Measurements from ENCODE around the gene ATP5F1B. TPM values are rescaled to one million over a fixed set of nuclear protein-coding genes. Genes with fewer than 3 reads are reported as not detected.
A peak's percentile ranks its signal among the peaks of the same experiment; 100 is the strongest.

The ATP5F1B gene
- total and polyA plus RNA-seq, 9 of the 15 experiments (the other 6 are each of a cell fraction or from before 2014, with no cell fraction given), result 908 to 3,125 (median 1,482) TPM

DNA sequence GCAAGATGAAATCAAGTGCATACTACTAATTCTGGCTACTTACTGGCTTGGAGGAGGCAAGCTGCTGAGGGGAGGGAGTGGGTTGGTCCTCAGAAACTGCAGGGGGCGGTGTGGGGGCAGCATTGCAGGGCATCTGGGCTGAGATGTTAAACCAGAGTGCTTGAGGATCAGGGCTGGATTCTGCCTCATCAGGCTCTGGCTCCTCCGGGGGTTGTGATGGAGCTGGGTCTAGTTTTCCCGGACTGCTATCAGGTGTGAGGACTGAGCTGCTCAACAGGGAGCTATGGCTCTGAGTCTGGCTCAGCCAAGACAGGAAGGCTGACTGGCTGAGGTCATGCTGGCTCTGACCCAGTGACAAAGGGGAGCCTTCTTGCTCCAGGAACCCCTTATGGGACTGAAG is 44.3 kb downstream of the ATP5F1B start:
- Histone ChIP-seq H3K27me3 (ENCODE audit: control insufficient read depth in 2 of 2, insufficient read depth in 2 of 2, low read length in 2 of 2) (no peaks in the 10 kb centered on the region), H3K79me2 (ENCODE audit: control insufficient read depth, insufficient read depth, low read length) (no peaks in the 10 kb centered on the region), H3K36me3 (ENCODE audit: control insufficient read depth, insufficient read depth, low read length) (peaks cover 98% of the 10 kb centered on the region), H3K4me3 (no peak overlapping the region), H3K27ac (ENCODE audit: extremely low read depth, low read depth, low read length) (no peak overlapping the region), H2AFZ (ENCODE audit: low read depth, low read length) (no peak overlapping the region), H4K20me1 (replicated peaks; ENCODE audit: control insufficient read depth, insufficient read depth, low read length) (0 out of 2 replicates have a peak, but pooled peaks cover 5% of the 10 kb centered on the region), H3K4me2 (ENCODE audit: insufficient read depth, low read length) (no peak overlapping the region), H3K9me1 (ENCODE audit: control insufficient read depth, insufficient read depth, low read length) (no peaks in the 10 kb centered on the region), H3K4me1 (replicated peaks in 1 of 2; ENCODE audit: control insufficient read depth in 2 of 2, insufficient read depth in 2 of 2, low read length in 2 of 2) (no peaks in the 10 kb centered on the region), H3K9me3 (replicated peaks; ENCODE audit: control insufficient read depth, insufficient read depth, low read depth, low read length) (no peaks in the 10 kb centered on the region), H3K9ac (ENCODE audit: insufficient read depth in 1 of 2, low read depth in 2 of 2, low read length in 2 of 2) (0 out of 4 replicates have a peak overlapping the region, but pooled peaks of 1 of the 2 experiments have one; percentile 0)
- FAIRE-seq (peak; percentile 46), ATAC-seq (peak; percentile 83), DNase-seq (ENCODE audit: extremely low read depth in 1 of 4, low spot score in 3 of 4) (peak; percentile 30 to 50 (median 44))
- in situ Hi-C loops (cut with MboI), result no loop called here
- CTCF ChIA-PET (ENCODE audit: low intra/inter-chr PET ratio), result no interaction called here
- POLR2A ChIA-PET, result interaction anchor here (0.5 to 2.9 kb wide), 5 partner anchors 10 to 352 kb away, joined by 3 to 13 read pairs (median 5); no protein-coding TSS in a partner anchor
- intact Hi-C loops (cut with micrococcal nuclease), result no loop called here
- BruUV-seq (replicated peaks), result no TSS peak
- 90% methylated on average over 3 of the region's 3 CpGs for WGBS (ENCODE audit: insufficient coverage, low coverage, missing lambda C conversion rate)
- TF ChIP-seq NONO (IDR thresholded peaks at IDR 0.05; ENCODE audit: low read depth in 2 of 2, low read length in 1 of 2) (no peak), EZH2 (IDR thresholded peaks at IDR 0.05; ENCODE audit: borderline replicate concordance, low read depth, low read length) (no peak), TCF7 (IDR thresholded peaks at IDR 0.05; ENCODE audit: borderline replicate concordance) (no peak), RAD21 (CRISPR knock-in tag; conservative IDR thresholded peaks at IDR 0.05 in 1 of 2, IDR thresholded peaks at IDR 0.05 in 1 of 2) (peak in 1 of 2 experiments; percentile 47; a peak in 3 of 4 replicates), ZNF12 (CRISPR knock-in tag; IDR thresholded peaks at IDR 0.05) (no peak), MYNN (IDR thresholded peaks at IDR 0.05) (no peak), MYNN (CRISPR knock-in tag; IDR thresholded peaks at IDR 0.05) (no peak), POLR2A (conservative IDR thresholded peaks at IDR 0.05) (0 out of 2 replicates have a peak, but pooled peaks have one; percentile 13), E2F6 (IDR thresholded peaks at IDR 0.05; ENCODE audit: borderline replicate concordance in 1 of 2, extremely low read depth in 1 of 2, insufficient read depth in 1 of 2, insufficient read length in 1 of 2, low read depth in 1 of 2, low read length in 1 of 2, poor library complexity in 1 of 2, severe bottlenecking in 1 of 2) (no peak)
- TF ChIP-seq, protein P1, sequence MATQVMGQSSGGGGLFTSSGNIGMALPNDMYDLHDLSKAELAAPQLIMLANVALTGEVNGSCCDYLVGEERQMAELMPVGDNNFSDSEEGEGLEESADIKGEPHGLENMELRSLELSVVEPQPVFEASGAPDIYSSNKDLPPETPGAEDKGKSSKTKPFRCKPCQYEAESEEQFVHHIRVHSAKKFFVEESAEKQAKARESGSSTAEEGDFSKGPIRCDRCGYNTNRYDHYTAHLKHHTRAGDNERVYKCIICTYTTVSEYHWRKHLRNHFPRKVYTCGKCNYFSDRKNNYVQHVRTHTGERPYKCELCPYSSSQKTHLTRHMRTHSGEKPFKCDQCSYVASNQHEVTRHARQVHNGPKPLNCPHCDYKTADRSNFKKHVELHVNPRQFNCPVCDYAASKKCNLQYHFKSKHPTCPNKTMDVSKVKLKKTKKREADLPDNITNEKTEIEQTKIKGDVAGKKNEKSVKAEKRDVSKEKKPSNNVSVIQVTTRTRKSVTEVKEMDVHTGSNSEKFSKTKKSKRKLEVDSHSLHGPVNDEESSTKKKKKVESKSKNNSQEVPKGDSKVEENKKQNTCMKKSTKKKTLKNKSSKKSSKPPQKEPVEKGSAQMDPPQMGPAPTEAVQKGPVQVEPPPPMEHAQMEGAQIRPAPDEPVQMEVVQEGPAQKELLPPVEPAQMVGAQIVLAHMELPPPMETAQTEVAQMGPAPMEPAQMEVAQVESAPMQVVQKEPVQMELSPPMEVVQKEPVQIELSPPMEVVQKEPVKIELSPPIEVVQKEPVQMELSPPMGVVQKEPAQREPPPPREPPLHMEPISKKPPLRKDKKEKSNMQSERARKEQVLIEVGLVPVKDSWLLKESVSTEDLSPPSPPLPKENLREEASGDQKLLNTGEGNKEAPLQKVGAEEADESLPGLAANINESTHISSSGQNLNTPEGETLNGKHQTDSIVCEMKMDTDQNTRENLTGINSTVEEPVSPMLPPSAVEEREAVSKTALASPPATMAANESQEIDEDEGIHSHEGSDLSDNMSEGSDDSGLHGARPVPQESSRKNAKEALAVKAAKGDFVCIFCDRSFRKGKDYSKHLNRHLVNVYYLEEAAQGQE (IDR thresholded peaks at IDR 0.05; ENCODE audit: borderline replicate concordance), result peak; percentile 21; the same call in 1 of the 2 replicates
- TF ChIP-seq, protein P1 (CRISPR knock-in tag; IDR thresholded peaks at IDR 0.05; ENCODE audit: low read depth), result no peak
